Esophagus squamous epithelium (tissue), 5 donors: ENCODE data around the gene GET4. TPM values are rescaled to one million over a fixed set of nuclear protein-coding genes. Genes with fewer than 3 reads are reported as not detected.

Experiments
- DNase-seq: peaks from one replicate; lab custom pipeline; 2025; lab: John Stamatoyannopoulos, UW
- H3K27ac ChIP-seq, 4 donors: fragments of 200-600 bp; sonication (generic); one replicate each; pipeline ENCODE4 v1.5.1; 2016 to 2019; ENCODE audit warnings: mild to moderate bottlenecking in 1 of 4
- H3K27me3 ChIP-seq, 4 donors: fragments of 200-600 bp; sonication (generic); 1 replicate in 3 of 4; 2 replicates in 1 of 4; pipeline versions ENCODE4 v1.5.1 to v1.6.0; 2017 to 2021; ENCODE audit warnings: antibody characterized with exemption in 1 of 4
- H3K36me3 ChIP-seq, 3 donors: fragments of 200-600 bp; sonication (generic); one replicate each; pipeline ENCODE4 v1.5.1; 2016 to 2019
- H3K4me1 ChIP-seq, 3 donors: fragments of 200-600 bp; sonication (generic); one replicate each; pipeline ENCODE4 v1.5.1; 2017 to 2019
- H3K4me3 ChIP-seq, 4 donors: fragments of 200-600 bp; sonication (generic); 1 replicate in 3 of 4; 2 replicates in 1 of 4; pipeline ENCODE4 v1.5.1; 2016 to 2019; ENCODE audit warnings: mild to moderate bottlenecking in 2 of 4, moderate library complexity in 1 of 4
- H3K9me3 ChIP-seq, 3 donors: fragments of 200-600 bp; sonication (generic); one replicate each; pipeline ENCODE4 v1.5.1; 2016 to 2019
- CTCF ChIP-seq, 6 experiments: fragments of 450-650 bp in 4 of 6; fragments of 200-600 bp in 2 of 6; sonication (generic) in 2 of 6; IDR thresholded peaks; one replicate each; pipeline ENCODE4 v1.5.1; 2016 to 2019; ENCODE audit warnings: antibody characterized with exemption in 6 of 6, mild to moderate bottlenecking in 4 of 6, moderate library complexity in 4 of 6
- POLR2A ChIP-seq, 4 donors: fragments of 450-650 bp; IDR thresholded peaks; one replicate each; pipeline ENCODE4 v1.6.1; 2017; ENCODE audit warnings: antibody characterized with exemption in 4 of 4, mild to moderate bottlenecking in 4 of 4, moderate library complexity in 3 of 4
- WGBS, 2 donors: methylation state at CpG; one replicate each; pipeline ENCODE4 v1.1.5; 2018; 5-methylcytosine and 5-hydroxymethylcytosine counted together
- intact Hi-C: fragments of 100-400 bp; cut with DNase I; formaldehyde crosslinking; loops from one replicate; pipeline ENCODE4 v1.15.0; 2022
- total RNA-seq, 4 donors: library from RNA; depleted of rRNA; stranded (reverse); fragments of >200 nt; gene quantifications; one replicate each; pipeline ENCODE4 v1.1.0, GENCODE V29; 2016
- donor health status: DM: yes; HTN: yes; CAD: no.

Gene GET4
- total RNA-seq, 4 donors from 2014 or later = 22.3 to 29.6 (median 27.8) TPM

GRCh38 chr7:932651-932975 lies 56.3 kb downstream of the GET4 start:
- H3K27ac ChIP-seq = no peak overlapping the region
- H3K36me3 ChIP-seq = no peaks in the 10 kb centered on the region
- 95% methylated on average over 4 of the region's 11 CpGs; no CpG with 5 or more reads in 1 of the 2 donors for WGBS, 2 donors
- peaks cover 0 to 19% (median 0%) of the 10 kb centered on the region in 3 donors for H3K4me1 ChIP-seq
- no peak for DNase-seq
- intact Hi-C loops = no loop called here
- no peaks in the 10 kb centered on the region for H3K27me3 ChIP-seq
- no peak for TF ChIP-seq CTCF (IDR thresholded peaks at IDR 0.05)
- TF ChIP-seq POLR2A (IDR thresholded peaks at IDR 0.05) = no peak
- H3K4me3 ChIP-seq = no peak overlapping the region
- H3K9me3 ChIP-seq = no peaks in the 10 kb centered on the region

- H3K4me1 ChIP-seq = peaks cover 0 to 7% (median 0%) of the 10 kb centered on the region in 3 donors
- peaks cover 0 to 4% (median 0%) of the 10 kb centered on the region in 3 donors for H3K36me3 ChIP-seq
- H3K27me3 ChIP-seq = no peaks in the 10 kb centered on the region
- H3K4me3 ChIP-seq = no peak overlapping the region
- intact Hi-C loops = no loop called here
- no peak for TF ChIP-seq POLR2A (IDR thresholded peaks at IDR 0.05)
- no peak for TF ChIP-seq CTCF (IDR thresholded peaks at IDR 0.05)
- H3K27ac ChIP-seq = no peak overlapping the region
- WGBS, 2 donors = 80 to 91% methylated on average over 9 to 20 of the region's 34 CpGs
- DNase-seq = no peak
- H3K9me3 ChIP-seq = no peaks in the 10 kb centered on the region
Observed at GRCh38 chr7:934469-935163, 58.3 kb downstream of the GET4 start.

GRCh38 chr7:935164-935873 lies 59.0 kb downstream of the GET4 start:
- peaks cover 0 to 4% (median 0%) of the 10 kb centered on the region in 3 donors for H3K36me3 ChIP-seq
- H3K4me1 ChIP-seq = peaks cover 0 to 7% (median 0%) of the 10 kb centered on the region in 3 donors
- no peak for DNase-seq
- H3K4me3 ChIP-seq = no peak overlapping the region
- H3K27me3 ChIP-seq = no peaks in the 10 kb centered on the region
- WGBS, 2 donors = 89% methylated on average over 16 of the region's 46 CpGs; no CpG with 5 or more reads in 1 of the 2 donors
- intact Hi-C loops = no loop called here
- no peak overlapping the region for H3K27ac ChIP-seq
- TF ChIP-seq CTCF (IDR thresholded peaks at IDR 0.05) (no peak), POLR2A (IDR thresholded peaks at IDR 0.05) (no peak)
- no peaks in the 10 kb centered on the region for H3K9me3 ChIP-seq

GRCh38 chr7:935874-936385 lies 59.6 kb downstream of the GET4 start:
- Histone ChIP-seq H3K36me3 (peaks cover 0 to 4% (median 0%) of the 10 kb centered on the region in 3 donors), H3K9me3 (peaks cover 0 to 1% (median 0%) of the 10 kb centered on the region in 3 donors), H3K4me3 (no peak overlapping the region), H3K27me3 (no peaks in the 10 kb centered on the region), H3K4me1 (peaks cover 0 to 7% (median 0%) of the 10 kb centered on the region in 3 donors), H3K27ac (no peak overlapping the region)
- TF ChIP-seq CTCF (IDR thresholded peaks at IDR 0.05) (no peak), POLR2A (IDR thresholded peaks at IDR 0.05) (no peak)
- intact Hi-C loops = no loop called here
- DNase-seq = no peak
- WGBS, 2 donors = 89 to 92% methylated on average over 24 to 25 of the region's 28 CpGs
